Stimulated activated CD8-positive, alpha-beta memory T cell treated with anti-CD3 and anti-CD28 coated beads, Interleukin-7, amount 100 ng/mL, for 1 hour (primary cell): ENCODE results near the gene CACNB4.

Experiments used
- DNase-seq, 2 donors: peaks; one replicate each; pipeline ENCODE4 v3.0.0-alpha.2; 2020; ENCODE audit warnings: low read depth in 2 of 2

CACNB4 gene

GRCh38 chr2:152089238-152089637 is 9.6 kb downstream of the CACNB4 start:
- no peak for DNase-seq

- no peak for DNase-seq
These were observed 10.8 kb downstream of the CACNB4 start for GRCh38 chr2:152088006-152088405.

- DNase-seq = no peak
These were observed 12.6 kb downstream of the CACNB4 start for GRCh38 chr2:152086231-152086630.

- no peak for DNase-seq
These were observed 14.8 kb downstream of the CACNB4 start for GRCh38 chr2:152084076-152084475.

- DNase-seq = no peak
These were observed 15.5 kb downstream of the CACNB4 start for GRCh38 chr2:152083202-152083875.

GRCh38 chr2:152078662-152079061 is 20.2 kb downstream of the CACNB4 start:
- no peak for DNase-seq

GRCh38 chr2:152078023-152078422 is 20.8 kb downstream of the CACNB4 start:
- no peak for DNase-seq

- no peak for DNase-seq
These were observed 23.3 kb downstream of the CACNB4 start for GRCh38 chr2:152075461-152076050.

GRCh38 chr2:152072011-152072410 is 26.8 kb downstream of the CACNB4 start:
- no peak for DNase-seq

- DNase-seq = no peak
These were observed 27.3 kb downstream of the CACNB4 start for GRCh38 chr2:152071518-152071917.

GRCh38 chr2:152071092-152071491 is 27.8 kb downstream of the CACNB4 start:
- no peak for DNase-seq

GRCh38 chr2:152068226-152068625 is 30.6 kb downstream of the CACNB4 start:
- DNase-seq = no peak

- no peak for DNase-seq
These were observed 31.0 kb downstream of the CACNB4 start for GRCh38 chr2:152067823-152068222.

- no peak for DNase-seq
These were observed 32.9 kb downstream of the CACNB4 start for GRCh38 chr2:152065945-152066344.

- no peak for DNase-seq
These were observed 34.8 kb downstream of the CACNB4 start for GRCh38 chr2:152064001-152064400.

- DNase-seq = no peak
These were observed 35.4 kb downstream of the CACNB4 start for GRCh38 chr2:152063325-152063924.

GRCh38 chr2:152062125-152063091 is 36.4 kb downstream of the CACNB4 start:
- DNase-seq = no peak

GRCh38 chr2:152061383-152061782 is 37.5 kb downstream of the CACNB4 start:
- no peak for DNase-seq

- no peak for DNase-seq
These were observed 40.2 kb downstream of the CACNB4 start for GRCh38 chr2:152058655-152059054.

- DNase-seq = no peak
These were observed 42.4 kb downstream of the CACNB4 start for GRCh38 chr2:152056418-152056817.

GRCh38 chr2:152055366-152056108 is 43.3 kb downstream of the CACNB4 start:
- DNase-seq = no peak
